Neural cell (in vitro differentiated cells): Measurements from ENCODE around the gene CCL2. TPM values are rescaled to one million over a fixed set of nuclear protein-coding genes. Genes with fewer than 3 reads are reported as not detected.

Experiments used
- H2AFZ ChIP-seq: fragments of 200-600, 300-800 bp; sonication (generic), shearing (Covaris generic); 2 replicates; pipeline ENCODE4 v1.6.0; 2014; ENCODE audit warnings: low read depth, mild to moderate bottlenecking, antibody characterized with exemption, low read length, moderate library complexity
- H3F3A ChIP-seq: fragments of 200-600 bp; shearing (Covaris generic); 2 replicates; pipeline ENCODE4 v1.6.1; 2016; ENCODE audit warnings: mild to moderate bottlenecking, moderate library complexity, mixed read lengths, antibody characterized with exemption, low read length; ENCODE audit not compliant: insufficient read depth, poor library complexity, severe bottlenecking
- H3K27ac ChIP-seq: fragments of 200-600, 300-800 bp; sonication (generic), shearing (Covaris generic); 2 replicates; pipeline ENCODE4 v1.5.1; 2014; ENCODE audit warnings: mild to moderate bottlenecking, low read length, moderate library complexity
- H3K27me3 ChIP-seq: fragments of 300-800, 200-600 bp; sonication (generic), shearing (Covaris generic); 2 replicates; pipeline ENCODE4 v1.6.0; 2014; ENCODE audit warnings: mild to moderate bottlenecking, low read depth, low read length, moderate library complexity; ENCODE audit not compliant: insufficient read depth
- H3K36me3 ChIP-seq: fragments of 300-800, 200-600 bp; sonication (generic), shearing (Covaris generic); 2 replicates; pipeline ENCODE4 v1.5.1; 2014; ENCODE audit warnings: mild to moderate bottlenecking, antibody characterized with exemption, low read length, moderate library complexity; ENCODE audit not compliant: insufficient read depth
- H3K4me2 ChIP-seq: fragments of 300-800, 200-600 bp; sonication (generic), shearing (Covaris generic); 2 replicates; pipeline ENCODE4 v1.6.0; 2014; ENCODE audit warnings: mild to moderate bottlenecking, low read length
- H3K4me3 ChIP-seq: fragments of 300-800, 200-600 bp; sonication (generic), shearing (Covaris generic); 2 replicates; pipeline ENCODE4 v1.5.1; 2014; ENCODE audit warnings: mild to moderate bottlenecking, low read length, moderate library complexity
- H3K79me2 ChIP-seq: fragments of 200-600 bp; shearing (Covaris generic); replicated peaks from 2 replicates; pipeline ENCODE4 v1.6.0; 2014; ENCODE audit warnings: mild to moderate bottlenecking, low read length, moderate library complexity; ENCODE audit not compliant: insufficient read depth
- H3K9ac ChIP-seq: fragments of 300-800, 200-600 bp; sonication (generic), shearing (Covaris generic); 2 replicates; pipeline ENCODE4 v1.6.1; 2016; ENCODE audit warnings: mild to moderate bottlenecking, low read length, mixed read lengths
- H3K9me2 ChIP-seq: fragments of 200-600 bp; shearing (Covaris generic); 2 replicates; pipeline ENCODE4 v1.6.1; 2016; ENCODE audit warnings: mild to moderate bottlenecking, low read length, mixed read lengths; ENCODE audit not compliant: insufficient read depth
- H3K9me3 ChIP-seq: fragments of 200-600, 300-800 bp; sonication (generic), shearing (Covaris generic); 2 replicates; pipeline ENCODE4 v1.6.1; 2016; ENCODE audit warnings: mild to moderate bottlenecking, mixed run types, low read length, moderate library complexity, mixed read lengths
- H4K20me1 ChIP-seq: fragments of 200-600 bp; shearing (Covaris generic); 2 replicates; pipeline ENCODE4 v1.6.1; 2016; ENCODE audit warnings: mild to moderate bottlenecking, mixed run types; ENCODE audit not compliant: insufficient read depth
- EP300 ChIP-seq: fragments of 450-650 bp; conservative IDR thresholded peaks from 2 replicates; pipeline ENCODE4 v1.6.1; 2014; ENCODE audit warnings: antibody characterized with exemption, mild to moderate bottlenecking, moderate library complexity; ENCODE audit not compliant: poor library complexity, severe bottlenecking
- EZH2 ChIP-seq: fragments of 200-600, 300-800 bp; shearing (Covaris generic), sonication (generic); IDR thresholded peaks from 2 replicates; pipeline ENCODE4 v1.6.1; 2014; ENCODE audit warnings: antibody characterized with exemption, low read length, borderline replicate concordance, mild to moderate bottlenecking; ENCODE audit not compliant: insufficient read depth, poor library complexity, severe bottlenecking
- MXI1 ChIP-seq: fragments of 450-650 bp; conservative IDR thresholded peaks from 2 replicates; pipeline ENCODE4 v1.6.1; 2014; ENCODE audit warnings: antibody characterized with exemption, mild to moderate bottlenecking; ENCODE audit not compliant: poor library complexity, severe bottlenecking
- POLR2AphosphoS5 ChIP-seq: IDR thresholded peaks from 2 replicates; pipeline ENCODE4 v1.6.1; 2012
- RAD21 ChIP-seq: fragments of 450-650 bp; conservative IDR thresholded peaks from 2 replicates; pipeline ENCODE4 v1.6.1; 2014; ENCODE audit warnings: antibody characterized with exemption, mild to moderate bottlenecking, moderate library complexity
- SMC3 ChIP-seq: fragments of 450-650 bp; conservative IDR thresholded peaks from 2 replicates; pipeline ENCODE4 v1.6.1; 2014; ENCODE audit warnings: antibody characterized with exemption, mild to moderate bottlenecking, moderate library complexity; ENCODE audit not compliant: poor library complexity
- TAF1 ChIP-seq: IDR thresholded peaks from 2 replicates; pipeline ENCODE4 v1.6.1; 2012; ENCODE audit warnings: low read depth
- polyA plus RNA-seq: library from polyadenylated mRNA; depleted of rRNA; stranded (reverse); fragments of >200 nt; gene quantifications from 2 replicates; pipeline ENCODE4 v1.2.3, GENCODE V29; 2014
- TF ChIP-seq, protein P1 (sequence below): fragments of 450-650 bp; IDR thresholded peaks from 2 replicates; pipeline ENCODE4 v1.5.1; 2014; ENCODE audit warnings: antibody characterized with exemption, mild to moderate bottlenecking, moderate library complexity; ENCODE audit not compliant: poor library complexity, severe bottlenecking
- TF ChIP-seq, protein P2 (sequence below): IDR thresholded peaks from 2 replicates; pipeline ENCODE4 v1.6.1; 2012; ENCODE audit warnings: borderline replicate concordance

The CCL2 gene
- polyA plus RNA-seq, 1 donor from 2014 or later, result 0.57 TPM

DNA sequence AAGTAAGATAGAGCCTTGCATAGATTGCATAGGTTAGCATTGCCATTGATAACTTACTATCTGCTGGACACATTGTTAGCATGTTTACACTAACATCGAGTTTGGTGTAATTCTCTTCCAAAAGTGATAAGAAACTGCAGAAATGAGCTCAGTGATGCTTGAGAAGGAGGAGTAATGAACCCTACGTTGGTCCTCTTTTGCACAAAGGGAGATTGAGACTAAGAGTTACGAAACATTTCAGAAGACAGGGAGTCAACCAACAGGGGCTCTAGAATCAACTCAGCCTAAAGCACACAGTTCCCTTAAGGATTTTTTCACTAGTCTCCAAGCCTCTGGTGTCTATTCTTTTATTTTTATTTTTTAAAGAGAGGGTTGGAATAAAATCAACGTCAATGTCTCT lies 21.7 kb downstream of the CCL2 start:
- Histone ChIP-seq H3K27me3 (no peaks in the 10 kb centered on the region), H3K4me3 (no peak overlapping the region), H3K36me3 (no peaks in the 10 kb centered on the region), H3K4me2 (no peak overlapping the region), H2AFZ (no peak overlapping the region), H3K27ac (no peak overlapping the region), H3K9me2 (no peaks in the 10 kb centered on the region), H3K9me3 (no peaks in the 10 kb centered on the region), H4K20me1 (no peaks in the 10 kb centered on the region), H3K79me2 (no peaks in the 10 kb centered on the region), H3F3A (no peaks in the 10 kb centered on the region), H3K9ac (no peak overlapping the region)
- TF ChIP-seq, protein P1, sequence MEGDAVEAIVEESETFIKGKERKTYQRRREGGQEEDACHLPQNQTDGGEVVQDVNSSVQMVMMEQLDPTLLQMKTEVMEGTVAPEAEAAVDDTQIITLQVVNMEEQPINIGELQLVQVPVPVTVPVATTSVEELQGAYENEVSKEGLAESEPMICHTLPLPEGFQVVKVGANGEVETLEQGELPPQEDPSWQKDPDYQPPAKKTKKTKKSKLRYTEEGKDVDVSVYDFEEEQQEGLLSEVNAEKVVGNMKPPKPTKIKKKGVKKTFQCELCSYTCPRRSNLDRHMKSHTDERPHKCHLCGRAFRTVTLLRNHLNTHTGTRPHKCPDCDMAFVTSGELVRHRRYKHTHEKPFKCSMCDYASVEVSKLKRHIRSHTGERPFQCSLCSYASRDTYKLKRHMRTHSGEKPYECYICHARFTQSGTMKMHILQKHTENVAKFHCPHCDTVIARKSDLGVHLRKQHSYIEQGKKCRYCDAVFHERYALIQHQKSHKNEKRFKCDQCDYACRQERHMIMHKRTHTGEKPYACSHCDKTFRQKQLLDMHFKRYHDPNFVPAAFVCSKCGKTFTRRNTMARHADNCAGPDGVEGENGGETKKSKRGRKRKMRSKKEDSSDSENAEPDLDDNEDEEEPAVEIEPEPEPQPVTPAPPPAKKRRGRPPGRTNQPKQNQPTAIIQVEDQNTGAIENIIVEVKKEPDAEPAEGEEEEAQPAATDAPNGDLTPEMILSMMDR, result no peak
- no peak for TF ChIP-seq EZH2
- no peak for TF ChIP-seq POLR2AphosphoS5
- no peak for TF ChIP-seq RAD21
- TF ChIP-seq, protein P2, sequence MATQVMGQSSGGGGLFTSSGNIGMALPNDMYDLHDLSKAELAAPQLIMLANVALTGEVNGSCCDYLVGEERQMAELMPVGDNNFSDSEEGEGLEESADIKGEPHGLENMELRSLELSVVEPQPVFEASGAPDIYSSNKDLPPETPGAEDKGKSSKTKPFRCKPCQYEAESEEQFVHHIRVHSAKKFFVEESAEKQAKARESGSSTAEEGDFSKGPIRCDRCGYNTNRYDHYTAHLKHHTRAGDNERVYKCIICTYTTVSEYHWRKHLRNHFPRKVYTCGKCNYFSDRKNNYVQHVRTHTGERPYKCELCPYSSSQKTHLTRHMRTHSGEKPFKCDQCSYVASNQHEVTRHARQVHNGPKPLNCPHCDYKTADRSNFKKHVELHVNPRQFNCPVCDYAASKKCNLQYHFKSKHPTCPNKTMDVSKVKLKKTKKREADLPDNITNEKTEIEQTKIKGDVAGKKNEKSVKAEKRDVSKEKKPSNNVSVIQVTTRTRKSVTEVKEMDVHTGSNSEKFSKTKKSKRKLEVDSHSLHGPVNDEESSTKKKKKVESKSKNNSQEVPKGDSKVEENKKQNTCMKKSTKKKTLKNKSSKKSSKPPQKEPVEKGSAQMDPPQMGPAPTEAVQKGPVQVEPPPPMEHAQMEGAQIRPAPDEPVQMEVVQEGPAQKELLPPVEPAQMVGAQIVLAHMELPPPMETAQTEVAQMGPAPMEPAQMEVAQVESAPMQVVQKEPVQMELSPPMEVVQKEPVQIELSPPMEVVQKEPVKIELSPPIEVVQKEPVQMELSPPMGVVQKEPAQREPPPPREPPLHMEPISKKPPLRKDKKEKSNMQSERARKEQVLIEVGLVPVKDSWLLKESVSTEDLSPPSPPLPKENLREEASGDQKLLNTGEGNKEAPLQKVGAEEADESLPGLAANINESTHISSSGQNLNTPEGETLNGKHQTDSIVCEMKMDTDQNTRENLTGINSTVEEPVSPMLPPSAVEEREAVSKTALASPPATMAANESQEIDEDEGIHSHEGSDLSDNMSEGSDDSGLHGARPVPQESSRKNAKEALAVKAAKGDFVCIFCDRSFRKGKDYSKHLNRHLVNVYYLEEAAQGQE, result no peak
- no peak for TF ChIP-seq EP300
- no peak for TF ChIP-seq MXI1

DNA sequence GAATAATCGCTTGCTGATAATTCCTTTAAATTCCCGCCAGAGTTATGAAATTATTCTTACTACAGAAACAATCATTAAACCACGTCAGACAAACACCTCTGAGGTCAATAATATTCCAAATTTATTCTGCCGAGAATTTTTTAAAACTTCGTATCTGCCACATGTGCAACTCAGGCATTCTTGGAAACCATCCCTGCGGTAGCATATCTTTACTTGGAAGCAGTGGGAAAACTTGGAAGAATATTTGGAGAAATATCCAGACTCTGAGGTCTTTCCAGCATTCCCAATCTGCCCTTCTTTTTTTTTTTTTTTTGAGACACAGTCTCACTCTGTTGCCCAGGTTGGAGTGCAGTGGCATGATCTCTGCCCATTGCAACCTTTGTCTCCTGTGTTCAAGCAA lies 28.5 kb downstream of the CCL2 start:
- H3K36me3 ChIP-seq, result no peaks in the 10 kb centered on the region
- H3K4me2 ChIP-seq, result no peak overlapping the region
- TF ChIP-seq POLR2AphosphoS5, result no peak
- no peak for TF ChIP-seq SMC3
- no peak for TF ChIP-seq EZH2
- TF ChIP-seq, protein P1, result no peak
- TF ChIP-seq, protein P2, result no peak
- no peak for TF ChIP-seq TAF1
- TF ChIP-seq MXI1, result no peak
- no peak for TF ChIP-seq RAD21
- H2AFZ ChIP-seq, result no peak overlapping the region
- no peaks in the 10 kb centered on the region for H3K9me3 ChIP-seq
- no peaks in the 10 kb centered on the region for H3K79me2 ChIP-seq
- no peaks in the 10 kb centered on the region for H3K27me3 ChIP-seq
- H3K27ac ChIP-seq, result no peak overlapping the region
- H3K9me2 ChIP-seq, result no peaks in the 10 kb centered on the region
- H3K4me3 ChIP-seq, result no peak overlapping the region
- no peaks in the 10 kb centered on the region for H4K20me1 ChIP-seq
- no peaks in the 10 kb centered on the region for H3F3A ChIP-seq
- no peak overlapping the region for H3K9ac ChIP-seq
